ENCODE data around the gene FAM210B.

DNA sequence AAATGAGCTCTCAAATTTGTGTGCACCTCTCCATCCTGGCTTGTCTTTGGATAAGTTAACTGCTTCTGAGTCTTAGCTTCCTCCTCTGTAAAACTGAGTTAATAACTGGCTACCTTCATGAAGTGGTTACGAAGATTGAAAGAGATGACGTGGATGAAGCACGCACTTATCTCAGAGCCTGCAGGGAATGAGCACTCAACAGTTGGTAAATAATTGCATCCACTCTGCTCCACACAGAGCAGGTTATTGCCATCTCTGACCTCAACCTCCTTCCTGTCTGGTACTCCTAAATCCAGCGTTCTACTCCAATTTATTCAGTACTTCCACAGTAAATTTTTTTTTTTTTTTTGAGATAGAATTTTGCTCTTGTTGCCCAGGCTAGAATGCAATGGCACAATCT is 26.4 kb downstream of the FAM210B start:
- TF ChIP-seq, protein P1, sequence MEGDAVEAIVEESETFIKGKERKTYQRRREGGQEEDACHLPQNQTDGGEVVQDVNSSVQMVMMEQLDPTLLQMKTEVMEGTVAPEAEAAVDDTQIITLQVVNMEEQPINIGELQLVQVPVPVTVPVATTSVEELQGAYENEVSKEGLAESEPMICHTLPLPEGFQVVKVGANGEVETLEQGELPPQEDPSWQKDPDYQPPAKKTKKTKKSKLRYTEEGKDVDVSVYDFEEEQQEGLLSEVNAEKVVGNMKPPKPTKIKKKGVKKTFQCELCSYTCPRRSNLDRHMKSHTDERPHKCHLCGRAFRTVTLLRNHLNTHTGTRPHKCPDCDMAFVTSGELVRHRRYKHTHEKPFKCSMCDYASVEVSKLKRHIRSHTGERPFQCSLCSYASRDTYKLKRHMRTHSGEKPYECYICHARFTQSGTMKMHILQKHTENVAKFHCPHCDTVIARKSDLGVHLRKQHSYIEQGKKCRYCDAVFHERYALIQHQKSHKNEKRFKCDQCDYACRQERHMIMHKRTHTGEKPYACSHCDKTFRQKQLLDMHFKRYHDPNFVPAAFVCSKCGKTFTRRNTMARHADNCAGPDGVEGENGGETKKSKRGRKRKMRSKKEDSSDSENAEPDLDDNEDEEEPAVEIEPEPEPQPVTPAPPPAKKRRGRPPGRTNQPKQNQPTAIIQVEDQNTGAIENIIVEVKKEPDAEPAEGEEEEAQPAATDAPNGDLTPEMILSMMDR (IDR thresholded peaks at IDR 0.05): no peak
- no peak for TF ChIP-seq POLR2AphosphoS5 (IDR thresholded peaks at IDR 0.05)
- no peak for TF ChIP-seq POLR2A (IDR thresholded peaks at IDR 0.05)
- no peak for TF ChIP-seq EP300 (IDR thresholded peaks at IDR 0.05)

Data from stomach (tissue), 4 donors.